ENCODE data around the gene FBXL13.

GRCh38 chr7:102891693-102892261 is 182.8 kb downstream of the FBXL13 start:
- TF ChIP-seq CTCF (IDR thresholded peaks at IDR 0.05): no peak
- TF ChIP-seq POLR2A (IDR thresholded peaks at IDR 0.05): no peak
